Stomach (tissue), 4 donors: Measurements from ENCODE around the gene TIMM8A.

Experiments
- CTCF ChIP-seq, 7 experiments: fragments of 450-650 bp in 4 of 7; fragments of 200-600 bp in 3 of 7; sonication (generic) in 3 of 7; IDR thresholded peaks; one replicate each; pipeline ENCODE4 v1.5.1; 2016 to 2019; ENCODE audit warnings: antibody characterized with exemption in 7 of 7, control low read depth in 2 of 7, mild to moderate bottlenecking in 1 of 7
- POLR2A ChIP-seq, 4 donors: fragments of 450-650 bp; IDR thresholded peaks; one replicate each; pipeline ENCODE4 v1.6.1; 2016; ENCODE audit warnings: antibody characterized with exemption in 4 of 4, control low read depth in 2 of 4, mild to moderate bottlenecking in 1 of 4, moderate library complexity in 1 of 4
- POLR2AphosphoS5 ChIP-seq, 3 donors: sonication (generic); formaldehyde crosslinking; IDR thresholded peaks; one replicate each; pipeline ENCODE4 v1.6.1; 2016; ENCODE audit warnings: antibody characterized with exemption in 3 of 3

- TF ChIP-seq CTCF (IDR thresholded peaks at IDR 0.05) (no peak), POLR2A (IDR thresholded peaks at IDR 0.05) (no peak), POLR2AphosphoS5 (IDR thresholded peaks at IDR 0.05) (no peak)
Measured at GRCh38 chrX:101385795-101386541, 37.4 kb upstream of the TIMM8A start, which contains the start of gene BTK.
